AG04449 (cell line): Measurements from ENCODE around the gene ASMT.

ENCODE experiments used
- CTCF ChIA-PET: fragments of 350-600 bp; formaldehyde crosslinking; extraction: SDS; loops from one replicate; lab custom pipeline; 2021; ENCODE audit warnings: antibody characterized with exemption; lab: Yijun Ruan, JAX
- POLR2A ChIA-PET: fragments of 400-600, 350-600 bp; formaldehyde crosslinking; extraction: SDS; loops from one replicate; lab custom pipeline; 2020; ENCODE audit warnings: antibody characterized with exemption, inconsistent platforms; lab: Yijun Ruan, JAX
- DNase-seq: peaks from one replicate; pipeline ENCODE4 v3.0.0-alpha.2; 2010; ENCODE audit warnings: low read depth, low spot score
- H3K4me3 ChIP-seq: 2 replicates; pipeline ENCODE4 v1.5.1; 2011; ENCODE audit warnings: low read depth, mild to moderate bottlenecking, control low read depth, low read length
- TF ChIP-seq, protein P1 (sequence below): IDR thresholded peaks from one replicate; pipeline ENCODE4 v1.5.1; 2011; ENCODE audit warnings: mild to moderate bottlenecking, moderate library complexity, low read length, control low read depth, inconsistent platforms; ENCODE audit not compliant: insufficient read depth; ENCODE audit errors: missing control alignments

Gene ASMT

DNA sequence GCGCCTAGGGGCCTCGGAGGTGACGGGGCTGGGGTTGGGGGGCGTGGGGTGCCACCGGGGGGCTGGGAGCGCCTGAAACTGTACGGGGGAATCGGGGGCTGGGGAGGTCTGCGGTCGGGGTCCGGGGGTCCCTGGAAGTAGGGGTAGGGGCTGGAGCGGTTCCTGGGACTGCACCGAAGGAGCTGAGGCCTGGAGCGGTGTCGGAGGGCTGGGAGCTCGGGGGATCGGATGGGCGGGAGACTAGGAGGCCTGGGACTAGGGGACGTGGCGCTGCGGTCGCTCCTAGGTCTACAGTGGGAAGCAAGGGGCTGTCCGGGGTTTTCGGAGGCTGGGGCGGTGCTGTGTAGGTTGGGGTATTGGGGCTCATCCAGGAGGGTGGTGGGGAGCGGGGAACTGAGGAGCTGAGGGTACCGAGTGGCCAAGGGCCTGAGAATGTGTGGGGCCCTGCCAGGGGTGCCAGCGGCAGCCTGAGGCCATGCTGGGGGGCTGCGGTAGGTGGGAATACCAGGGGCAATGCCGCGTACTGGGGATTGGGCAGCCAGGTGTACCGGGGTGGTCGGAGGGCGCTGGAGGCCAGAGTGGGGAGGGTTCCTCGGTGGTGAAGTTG lies 22.9 kb upstream of the ASMT start:
- H3K4me3 ChIP-seq = peak overlapping the region; percentile 93
- TF ChIP-seq, protein P1, sequence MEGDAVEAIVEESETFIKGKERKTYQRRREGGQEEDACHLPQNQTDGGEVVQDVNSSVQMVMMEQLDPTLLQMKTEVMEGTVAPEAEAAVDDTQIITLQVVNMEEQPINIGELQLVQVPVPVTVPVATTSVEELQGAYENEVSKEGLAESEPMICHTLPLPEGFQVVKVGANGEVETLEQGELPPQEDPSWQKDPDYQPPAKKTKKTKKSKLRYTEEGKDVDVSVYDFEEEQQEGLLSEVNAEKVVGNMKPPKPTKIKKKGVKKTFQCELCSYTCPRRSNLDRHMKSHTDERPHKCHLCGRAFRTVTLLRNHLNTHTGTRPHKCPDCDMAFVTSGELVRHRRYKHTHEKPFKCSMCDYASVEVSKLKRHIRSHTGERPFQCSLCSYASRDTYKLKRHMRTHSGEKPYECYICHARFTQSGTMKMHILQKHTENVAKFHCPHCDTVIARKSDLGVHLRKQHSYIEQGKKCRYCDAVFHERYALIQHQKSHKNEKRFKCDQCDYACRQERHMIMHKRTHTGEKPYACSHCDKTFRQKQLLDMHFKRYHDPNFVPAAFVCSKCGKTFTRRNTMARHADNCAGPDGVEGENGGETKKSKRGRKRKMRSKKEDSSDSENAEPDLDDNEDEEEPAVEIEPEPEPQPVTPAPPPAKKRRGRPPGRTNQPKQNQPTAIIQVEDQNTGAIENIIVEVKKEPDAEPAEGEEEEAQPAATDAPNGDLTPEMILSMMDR = no peak
- no peak for DNase-seq
- ChIA-PET CTCF (no interaction called here), POLR2A (no interaction called here)

DNA sequence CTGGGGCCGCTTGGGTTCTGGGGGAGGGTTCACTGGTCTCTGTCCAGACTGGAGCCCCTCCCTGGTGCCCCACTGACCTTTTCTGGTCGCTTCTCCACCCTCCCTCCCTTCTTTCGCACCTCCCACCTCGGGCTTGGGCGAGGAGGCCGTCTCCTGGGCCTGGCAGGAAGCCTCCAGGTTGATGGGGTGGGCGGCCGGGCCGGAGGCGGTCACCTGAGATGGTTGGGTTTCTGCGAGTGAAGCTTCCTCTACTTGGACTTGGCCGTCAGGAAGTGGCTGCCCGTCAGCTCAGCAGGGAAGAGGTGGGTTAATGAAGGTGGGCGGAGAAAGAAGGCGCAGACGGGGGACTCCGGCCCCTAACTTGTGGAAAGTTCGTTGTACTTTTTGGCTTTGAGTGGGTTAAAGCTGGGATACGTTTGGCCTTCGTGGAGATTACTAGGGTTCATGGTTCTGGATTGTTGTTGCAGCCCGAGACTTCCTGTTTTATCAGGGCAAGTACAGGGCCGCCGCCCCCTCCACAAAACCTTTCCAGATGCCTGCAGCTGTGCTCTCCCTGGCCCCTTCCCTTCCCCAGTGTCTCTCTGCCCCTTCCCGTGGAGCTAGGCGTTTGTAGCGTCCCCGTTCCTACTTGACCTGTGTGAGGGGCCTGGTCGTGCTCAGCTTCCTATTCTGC lies 22.3 kb upstream of the ASMT start:
- POLR2A ChIA-PET = no interaction called here
- CTCF ChIA-PET = no interaction called here
- no peak for DNase-seq
- peak overlapping the region; percentile 93 for H3K4me3 ChIP-seq
- TF ChIP-seq, protein P1 = no peak

DNA sequence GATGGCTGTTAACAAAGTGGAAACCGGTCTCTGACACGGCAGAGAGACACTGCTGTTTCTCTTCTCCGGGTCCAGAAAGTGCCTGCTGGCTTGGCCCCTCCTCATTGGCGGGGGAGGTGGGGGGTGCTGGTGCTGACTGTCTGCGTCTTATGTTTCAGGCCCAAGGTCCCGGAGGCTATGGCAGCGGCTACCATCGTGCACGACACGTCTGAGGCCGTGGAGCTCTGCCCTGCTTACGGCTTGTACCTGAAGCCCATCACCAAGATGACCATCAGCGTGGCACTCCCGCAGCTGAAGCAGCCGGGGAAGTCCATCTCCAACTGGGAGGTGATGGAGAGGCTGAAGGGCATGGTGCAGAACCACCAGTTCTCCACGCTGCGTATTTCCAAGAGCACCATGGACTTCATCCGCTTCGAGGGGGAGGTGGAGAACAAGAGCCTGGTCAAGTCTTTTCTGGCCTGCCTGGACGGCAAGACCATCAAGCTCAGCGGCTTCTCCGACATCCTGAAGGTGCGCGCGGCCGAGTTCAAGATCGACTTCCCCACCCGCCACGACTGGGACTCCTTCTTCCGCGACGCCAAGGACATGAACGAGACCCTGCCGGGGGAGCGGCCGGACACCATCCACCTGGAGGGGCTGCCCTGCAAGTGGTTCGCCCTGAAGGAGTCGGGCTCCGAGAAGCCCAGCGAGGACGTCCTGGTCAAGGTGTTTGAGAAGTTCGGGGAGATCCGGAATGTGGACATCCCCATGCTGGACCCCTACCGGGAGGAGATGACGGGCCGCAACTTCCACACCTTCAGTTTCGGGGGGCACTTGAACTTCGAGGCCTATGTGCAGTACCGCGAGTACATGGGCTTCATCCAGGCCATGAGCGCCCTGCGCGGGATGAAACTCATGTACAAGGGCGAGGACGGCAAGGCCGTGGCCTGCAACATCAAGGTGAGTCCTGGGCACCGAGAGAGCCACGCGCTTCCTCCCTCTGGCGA lies 21.3 kb upstream of the ASMT start:
- TF ChIP-seq, protein P1 = no peak
- DNase-seq = no peak
- peak overlapping the region; percentile 93 for H3K4me3 ChIP-seq
- ChIA-PET CTCF (no interaction called here), POLR2A (no interaction called here)

DNA sequence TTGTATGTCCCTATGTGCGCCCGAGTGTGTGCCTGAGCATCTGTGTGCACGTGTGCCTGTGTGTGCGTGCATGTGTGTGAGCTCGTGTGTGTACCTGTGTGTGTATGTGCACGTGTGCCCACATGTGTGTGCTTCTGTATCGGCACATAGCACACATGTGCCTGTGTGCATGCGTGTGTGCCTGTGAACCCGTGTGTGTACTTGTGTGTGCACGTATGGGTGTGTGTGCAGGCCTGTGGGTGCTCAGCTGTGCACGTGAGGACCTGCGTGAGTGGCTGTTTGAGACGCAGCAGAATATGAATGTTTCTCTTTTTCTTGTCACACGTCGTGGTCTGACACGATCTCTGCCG lies 19.2 kb upstream of the ASMT start:
- no peak for DNase-seq
- H3K4me3 ChIP-seq = no peak overlapping the region
- TF ChIP-seq, protein P1 = no peak
- POLR2A ChIA-PET = no interaction called here
- CTCF ChIA-PET = no interaction called here

- ChIA-PET POLR2A (no interaction called here), CTCF (no interaction called here)
- H3K4me3 ChIP-seq = no peak overlapping the region
- TF ChIP-seq, protein P1 = no peak
- no peak for DNase-seq
Observed at GRCh38 chrX:1596676-1597344, 18.0 kb upstream of the ASMT start.
